Superior temporal gyrus (tissue), 1 donor: ENCODE results near the gene LCMT1.

ENCODE experiments used
- DNase-seq: peaks from one replicate; pipeline ENCODE4 v3.0.0-alpha.2; 2016; ENCODE audit errors: extremely low spot score

The LCMT1 gene

DNA sequence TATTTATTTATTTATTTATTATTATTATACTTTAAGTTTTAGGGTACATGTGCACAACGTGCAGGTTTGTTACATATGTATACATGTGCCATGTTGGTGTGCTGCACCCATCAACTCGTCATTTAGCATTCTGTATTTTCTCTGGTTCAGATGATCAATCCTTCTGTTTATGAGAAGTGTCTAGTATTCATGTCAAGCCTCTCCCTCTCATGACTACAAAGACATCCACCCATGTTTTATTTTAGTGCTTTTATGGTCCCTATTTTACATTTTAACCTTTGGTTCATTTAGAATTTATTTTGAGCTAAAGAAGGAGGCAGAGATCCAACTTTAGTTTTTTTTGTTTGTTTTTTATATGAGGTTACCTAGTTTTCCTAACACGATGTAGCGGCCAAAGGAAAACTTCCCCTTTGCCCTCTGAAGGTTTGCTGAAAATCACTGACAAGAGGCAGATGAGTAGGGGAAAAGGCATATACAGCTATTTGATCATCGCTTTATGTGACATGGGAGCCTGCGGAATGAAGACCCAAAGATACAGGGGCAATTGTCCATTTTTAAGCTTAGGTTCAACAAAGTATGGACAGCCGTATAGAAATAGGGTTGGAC is 82.8 kb downstream of the LCMT1 start:
- no peak for DNase-seq

DNA sequence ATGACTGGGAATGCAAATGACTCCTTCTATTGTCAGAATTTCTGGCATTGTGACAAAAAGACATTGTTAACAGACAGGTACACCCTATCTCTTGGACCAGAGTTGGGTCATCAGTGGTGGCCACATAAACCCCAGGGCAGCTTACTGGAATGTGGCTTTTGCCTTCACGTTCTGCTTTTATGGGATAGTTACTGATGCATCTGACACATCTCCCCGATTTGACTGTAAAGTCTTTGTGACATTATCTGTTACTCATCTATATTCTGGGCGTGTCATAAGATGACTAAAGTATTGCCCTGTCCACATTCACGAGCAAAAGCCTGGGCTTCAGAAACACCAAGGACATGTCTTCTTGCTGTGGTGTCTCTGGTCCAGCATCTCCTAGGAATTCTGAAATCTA is 86.5 kb downstream of the LCMT1 start:
- DNase-seq = no peak

DNA sequence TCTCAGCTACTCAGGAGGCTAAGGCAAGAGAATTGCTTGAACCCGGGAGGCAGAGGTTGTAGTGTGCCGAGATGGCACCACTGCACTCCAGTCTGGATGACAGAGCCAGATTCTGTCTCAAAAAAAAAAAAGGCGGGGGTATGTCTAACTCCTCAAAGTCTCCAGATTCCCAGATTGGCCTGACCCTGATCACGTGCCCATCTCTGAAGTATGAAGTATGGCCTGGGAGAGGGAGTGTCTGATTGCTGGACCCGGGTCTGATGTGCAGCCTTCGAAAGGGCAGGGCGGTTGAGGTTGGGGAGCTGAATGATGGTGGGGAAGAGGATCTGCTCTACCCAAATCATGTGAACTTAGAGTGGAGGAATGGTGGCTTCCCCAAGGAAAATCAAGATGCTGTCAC is 87.9 kb downstream of the LCMT1 start:
- DNase-seq = no peak

DNA sequence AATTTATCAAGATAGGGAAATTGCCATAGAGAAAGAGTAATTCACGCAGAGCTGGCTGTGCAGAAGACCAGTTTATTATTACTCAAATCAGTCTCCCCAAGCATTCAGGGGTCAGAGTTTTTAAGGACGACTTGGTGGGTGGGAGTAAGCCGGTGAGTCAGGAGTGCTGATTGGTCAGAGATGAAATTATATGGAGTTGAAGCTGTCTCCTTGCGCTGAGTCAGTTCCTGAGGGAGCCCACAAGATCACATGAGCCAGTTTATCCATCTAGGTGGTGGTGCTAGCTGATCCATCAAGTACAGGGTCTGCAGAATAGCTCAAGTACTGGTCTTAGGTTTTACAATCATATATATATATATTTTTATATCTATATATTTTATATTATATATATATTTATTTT is 99.2 kb downstream of the LCMT1 start:
- DNase-seq = no peak

DNA sequence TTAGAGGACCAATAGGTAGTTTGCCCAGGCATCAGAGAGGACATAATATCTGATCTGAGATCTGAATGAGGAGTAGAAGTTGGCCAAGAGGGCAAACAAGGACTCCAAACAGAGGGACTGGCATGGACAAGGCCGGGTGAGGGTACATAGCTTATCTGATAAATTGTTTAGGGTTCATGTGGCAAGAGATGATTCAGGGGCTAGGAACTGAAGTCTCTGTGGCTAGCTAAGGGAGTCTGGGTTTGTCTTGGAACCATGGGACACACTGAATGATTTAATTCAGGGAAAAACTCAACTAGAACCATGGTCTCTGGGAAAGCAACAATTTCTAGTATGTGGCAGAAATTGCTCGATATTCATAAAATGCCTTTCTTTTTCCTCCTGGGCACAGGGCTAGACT is 101.1 kb downstream of the LCMT1 start:
- no peak for DNase-seq

DNA sequence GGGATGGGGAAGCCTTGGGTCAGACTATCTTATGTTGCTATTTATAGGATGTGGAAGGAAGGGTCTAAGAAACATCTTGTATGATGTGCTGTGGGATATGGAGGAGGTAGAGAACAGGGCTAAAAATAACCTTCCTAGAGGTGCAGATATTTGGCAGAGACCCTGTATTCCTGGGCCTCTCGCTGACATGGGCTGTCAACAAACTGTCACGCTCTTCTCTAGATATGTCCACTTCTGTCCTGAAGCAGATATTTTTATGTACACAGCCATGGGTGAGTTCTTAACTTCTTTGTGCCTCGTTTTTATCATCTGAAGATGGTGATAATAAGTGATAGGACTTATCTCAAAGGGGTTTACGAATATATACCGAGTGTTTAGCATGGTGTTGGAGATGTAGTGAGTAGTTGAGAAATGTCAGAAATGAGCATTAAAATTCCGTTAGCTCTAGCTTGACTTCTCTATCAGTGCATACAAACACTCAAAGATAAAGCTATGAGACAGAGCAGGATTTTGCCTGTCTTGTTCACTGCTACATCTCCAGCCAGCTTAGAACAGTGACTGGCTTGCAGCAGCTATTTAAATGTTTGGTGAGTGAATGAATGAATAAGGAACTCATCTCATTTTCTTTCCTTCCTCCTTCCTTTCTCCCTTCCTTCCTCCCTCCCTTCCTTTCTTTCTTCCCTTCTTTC is 102.3 kb downstream of the LCMT1 start:
- no peak for DNase-seq

DNA sequence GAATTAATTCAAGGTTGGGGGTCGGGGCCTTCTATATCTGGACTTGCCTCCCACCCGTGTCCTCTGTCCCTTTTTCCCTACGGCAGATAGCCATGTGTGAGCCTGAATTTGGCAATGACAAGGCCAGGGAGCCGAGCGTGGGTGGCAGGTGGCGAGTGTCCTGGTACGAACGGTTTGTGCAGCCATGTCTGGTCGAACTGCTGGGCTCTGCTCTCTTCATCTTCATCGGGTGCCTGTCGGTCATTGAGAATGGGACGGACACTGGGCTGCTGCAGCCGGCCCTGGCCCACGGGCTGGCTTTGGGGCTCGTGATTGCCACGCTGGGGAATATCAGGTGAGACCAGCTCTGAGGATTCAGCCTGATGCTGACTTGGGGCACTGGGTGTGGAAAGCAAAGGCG is 105.6 kb downstream of the LCMT1 start:
- DNase-seq = no peak

DNA sequence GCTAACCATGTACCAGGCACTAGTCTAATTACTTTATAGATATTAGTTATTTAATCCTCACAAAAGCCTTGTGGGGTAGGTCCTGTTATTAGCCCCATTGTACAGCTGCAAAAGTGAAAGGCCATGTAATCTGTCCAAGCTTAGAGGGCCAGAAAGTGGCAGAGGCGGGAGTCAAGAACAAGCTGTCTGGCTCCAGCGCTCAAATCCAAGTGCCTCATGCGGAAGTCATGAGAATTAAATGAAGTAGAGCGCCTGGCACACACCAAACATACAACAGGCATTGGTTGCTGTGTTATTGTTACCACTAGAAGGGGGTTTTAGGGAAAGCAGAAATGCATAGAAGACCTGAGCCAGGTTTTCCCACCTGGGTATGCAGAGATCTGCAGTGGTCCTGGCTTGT is 106.4 kb downstream of the LCMT1 start:
- DNase-seq = no peak

DNA sequence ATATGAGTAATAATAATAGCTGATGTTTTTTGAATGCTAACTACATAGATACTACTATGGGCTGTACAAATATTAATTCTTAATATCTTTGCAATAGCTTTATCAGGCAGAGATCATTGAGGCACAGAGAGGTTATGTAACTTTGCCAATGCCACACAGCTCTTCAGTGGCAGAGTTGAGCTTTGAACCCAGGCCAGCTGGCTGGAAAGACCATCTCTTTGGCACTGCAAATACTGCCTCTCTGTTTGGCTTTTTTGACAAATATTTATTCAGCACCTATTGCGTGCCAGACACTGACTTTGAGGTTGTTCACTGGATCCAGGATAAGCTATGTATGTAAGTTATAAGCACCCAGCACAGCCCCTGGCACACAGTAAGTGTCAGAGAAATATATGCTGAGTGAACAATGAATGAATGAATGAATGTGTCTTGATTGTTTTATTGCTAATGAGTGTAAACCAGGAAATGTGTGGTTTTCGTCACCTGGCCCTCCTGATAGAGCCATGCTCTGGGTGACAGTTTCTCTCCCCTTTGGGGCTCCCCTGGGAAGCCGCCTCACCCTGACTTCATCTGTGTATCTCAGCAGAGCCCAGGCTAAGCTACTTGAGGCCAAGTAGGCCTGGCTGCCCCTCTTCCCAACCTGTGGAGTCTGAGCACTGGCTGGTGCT is 107.7 kb downstream of the LCMT1 start:
- no peak for DNase-seq

DNA sequence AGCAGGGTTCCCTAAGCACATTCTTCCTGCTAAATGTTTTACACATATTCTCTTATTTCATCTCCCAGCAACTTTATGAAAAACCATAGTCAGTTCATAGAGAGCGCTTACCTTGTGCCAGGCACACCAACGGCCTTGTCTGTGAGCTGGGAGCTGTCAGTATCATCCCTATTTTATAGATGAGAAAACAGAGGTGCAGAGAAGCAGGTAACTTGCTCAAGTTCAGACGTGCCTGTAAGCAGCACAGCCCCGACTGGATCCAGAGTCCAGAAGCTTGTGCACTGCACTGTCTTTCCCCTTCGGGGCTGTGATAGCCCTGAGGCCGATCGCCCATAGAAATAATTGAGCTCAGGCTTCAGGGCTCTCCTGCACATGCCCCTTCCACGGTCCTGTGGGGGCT is 111.4 kb downstream of the LCMT1 start:
- DNase-seq = no peak

DNA sequence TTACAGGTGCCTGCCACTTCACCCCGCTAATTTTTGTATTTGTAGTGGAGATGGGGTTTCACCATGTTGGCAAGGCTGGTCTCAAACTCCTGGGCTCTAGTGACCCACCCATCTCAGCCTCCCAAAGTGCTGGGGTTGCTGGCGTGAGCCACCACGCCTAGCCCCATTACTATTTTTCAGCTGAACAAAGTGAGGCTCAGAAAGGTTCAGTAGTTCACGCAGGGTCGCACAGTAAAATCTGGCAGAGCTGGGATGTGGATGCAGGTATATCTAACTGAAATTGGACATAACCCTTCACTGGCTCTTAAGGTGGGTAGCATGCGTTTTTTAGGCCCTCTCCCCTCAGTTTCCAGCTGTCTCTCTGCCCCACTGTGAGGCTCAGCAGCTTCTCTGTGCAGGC is 112.4 kb downstream of the LCMT1 start:
- no peak for DNase-seq

DNA sequence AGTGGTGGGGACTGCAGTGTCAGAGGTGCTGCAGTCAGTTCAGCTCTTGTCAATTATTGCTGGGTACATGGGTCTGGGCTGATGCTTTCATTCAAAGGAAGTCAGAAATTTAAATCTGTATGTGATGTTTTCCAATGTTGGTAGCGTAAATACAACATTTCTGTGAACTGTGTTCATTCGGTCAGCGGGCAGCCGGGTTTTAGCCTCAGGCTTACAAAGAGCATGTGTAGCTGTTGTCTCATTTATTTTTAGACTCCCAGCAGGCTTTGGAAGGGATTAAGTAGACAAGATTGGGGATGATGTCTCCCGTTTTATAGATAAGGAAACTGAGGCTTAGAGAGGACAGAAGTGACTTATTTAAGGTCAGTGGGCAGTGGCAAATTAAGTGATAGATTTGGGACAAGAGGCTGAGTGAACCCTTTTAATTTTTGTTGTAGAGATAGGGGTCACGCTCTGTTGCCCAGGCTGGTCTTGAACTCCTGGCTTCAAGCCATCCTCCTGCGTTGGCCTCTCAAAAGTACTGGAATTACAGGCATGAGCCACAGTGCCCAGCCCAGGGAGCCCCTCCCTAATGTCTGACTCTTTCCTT is 113.3 kb downstream of the LCMT1 start:
- no peak for DNase-seq
